Measurements from ENCODE around the gene ACP5.

DNA sequence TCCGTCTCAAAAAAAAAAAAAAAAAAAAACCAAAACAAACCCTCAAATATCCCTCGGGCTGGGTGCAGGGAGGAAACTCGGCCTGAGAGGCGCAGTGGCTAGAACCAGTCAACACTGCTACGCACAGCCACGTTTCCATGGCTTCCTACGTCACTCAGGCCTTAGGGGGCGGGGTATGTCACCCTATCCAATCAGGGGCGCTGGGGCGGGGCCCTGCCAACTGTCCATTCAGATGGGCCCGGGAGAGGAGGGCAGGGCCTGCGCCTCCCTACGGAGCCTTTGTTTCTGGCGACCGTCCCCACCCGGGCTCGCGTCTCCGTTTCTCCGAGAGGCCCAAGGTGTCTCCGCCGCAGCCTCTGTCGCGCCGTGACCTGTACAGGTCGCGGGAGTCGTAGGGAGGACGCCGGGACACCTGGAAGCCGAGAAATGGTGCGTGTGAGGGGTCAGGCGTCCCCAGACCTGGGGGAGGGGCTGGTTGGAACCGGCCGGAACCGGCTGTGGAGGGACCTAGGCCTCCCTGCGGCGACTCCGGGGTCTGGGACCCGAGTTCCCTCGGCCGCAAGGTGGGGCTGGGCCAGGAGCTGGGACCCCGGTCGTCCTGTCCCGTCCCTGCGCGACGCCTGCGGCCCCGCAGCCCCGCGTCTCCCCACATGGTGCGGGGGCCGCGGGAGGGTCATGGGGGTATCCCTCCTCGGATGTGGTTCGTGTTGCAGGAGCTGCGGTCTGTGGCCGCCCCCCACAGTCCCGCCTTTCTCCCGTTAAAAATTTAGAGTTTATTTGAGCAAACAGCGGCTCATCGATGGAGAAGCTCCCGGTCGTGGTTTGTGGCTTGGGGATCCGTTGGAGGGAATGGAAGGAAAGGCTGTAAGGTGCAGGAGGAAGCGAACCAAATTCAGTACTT, 20.0 kb upstream of the ACP5 start, which contains the start of gene ZNF627:
- TF ChIP-seq CTCF (IDR thresholded peaks at IDR 0.05) (peak in 2 of 5 experiments; percentile 41 to 50), POLR2A (IDR thresholded peaks at IDR 0.05) (peak; percentile 93 to 98)
